DOHH2 (cell line): ENCODE measurements around the gene ITCH.

Experiments
- H3F3A ChIP-seq: fragments of 200-600 bp; sonication (generic), shearing (Covaris generic); 2 replicates; pipeline ENCODE4 v1.6.0; 2016; ENCODE audit warnings: antibody characterized with exemption, mild to moderate bottlenecking; ENCODE audit not compliant: control insufficient read depth, insufficient read depth
- H3K27ac ChIP-seq: fragments of 200-600 bp; sonication (generic); 2 replicates; pipeline ENCODE4 v1.5.1; 2014; ENCODE audit warnings: low read depth, mild to moderate bottlenecking, low read length, moderate library complexity
- H3K27me3 ChIP-seq: fragments of 200-600 bp; sonication (generic); 2 replicates; pipeline ENCODE4 v1.6.1; 2014; ENCODE audit warnings: mild to moderate bottlenecking, low read length, mixed read lengths; ENCODE audit not compliant: control insufficient read depth
- H3K36me3 ChIP-seq: fragments of 200-600 bp; sonication (generic); 2 replicates; pipeline ENCODE4 v1.6.1; 2014; ENCODE audit warnings: mild to moderate bottlenecking, low read length, moderate library complexity, mixed read lengths; ENCODE audit not compliant: control insufficient read depth
- H3K4me1 ChIP-seq: fragments of 200-600 bp; sonication (generic); 2 replicates; pipeline ENCODE4 v1.6.1; 2014; ENCODE audit warnings: mild to moderate bottlenecking, low read length, mixed read lengths; ENCODE audit not compliant: control insufficient read depth
- H3K4me2 ChIP-seq: fragments of 200-600 bp; sonication (generic); 2 replicates; pipeline ENCODE4 v1.6.0; 2014; ENCODE audit warnings: mild to moderate bottlenecking, low read length, moderate library complexity
- H3K4me3 ChIP-seq: fragments of 200-600 bp; sonication (generic); 2 replicates; pipeline ENCODE4 v1.5.1; 2014; ENCODE audit warnings: mild to moderate bottlenecking, low read length, mixed read lengths
- H3K79me2 ChIP-seq: fragments of 200-600 bp; sonication (generic); 2 replicates; pipeline ENCODE4 v1.6.1; 2014; ENCODE audit warnings: mild to moderate bottlenecking, low read length, mixed read lengths; ENCODE audit not compliant: control insufficient read depth
- H3K9me2 ChIP-seq: fragments of 200-600 bp; sonication (generic); replicated peaks from 2 replicates; pipeline ENCODE4 v1.6.1; 2014; ENCODE audit warnings: mild to moderate bottlenecking, low read length, mixed read lengths; ENCODE audit not compliant: control insufficient read depth
- H3K9me3 ChIP-seq: fragments of 200-600 bp; sonication (generic); 2 replicates; pipeline ENCODE4 v1.6.1; 2014; ENCODE audit warnings: antibody characterized with exemption, low read length, mixed read lengths; ENCODE audit not compliant: control insufficient read depth, insufficient read depth
- H4K20me1 ChIP-seq: fragments of 200-600 bp; sonication (generic); 2 replicates; pipeline ENCODE4 v1.6.0; 2014; ENCODE audit warnings: low read depth, mild to moderate bottlenecking, antibody characterized with exemption, low read length, moderate library complexity; ENCODE audit not compliant: control insufficient read depth, insufficient read depth
- CTCF ChIP-seq: fragments of 200-600 bp; sonication (generic); IDR thresholded peaks from one replicate; pipeline ENCODE4 v1.5.1; 2014; ENCODE audit warnings: antibody characterized with exemption, mild to moderate bottlenecking, low read depth, low read length; ENCODE audit not compliant: poor library complexity, severe bottlenecking
- EZH2phosphoT487 ChIP-seq: fragments of 200-600 bp; sonication (generic); IDR thresholded peaks from 2 replicates; pipeline ENCODE4 v1.6.1; 2017; ENCODE audit warnings: borderline replicate concordance, mild to moderate bottlenecking, antibody characterized with exemption, low read length, moderate library complexity, mixed read lengths

ITCH gene

GRCh38 chr20:34369265-34369664 is 6.2 kb downstream of the ITCH start:
- TF ChIP-seq EZH2phosphoT487 (no peak), CTCF (no peak)
- Histone ChIP-seq H3K9me3 (no peaks in the 10 kb centered on the region), H3K27ac (no peak overlapping the region), H3K9me2 (no peaks in the 10 kb centered on the region), H3K27me3 (no peaks in the 10 kb centered on the region), H3K4me3 (no peak overlapping the region), H3K4me2 (no peak overlapping the region), H3K79me2 (peaks cover 54% of the 10 kb centered on the region), H4K20me1 (peaks cover 11% of the 10 kb centered on the region; the same call in 1 of the 2 replicates), H3F3A (no peaks in the 10 kb centered on the region), H3K36me3 (peaks cover 47% of the 10 kb centered on the region), H3K4me1 (peaks cover 29% of the 10 kb centered on the region)

GRCh38 chr20:34370062-34370461 is 7.0 kb downstream of the ITCH start:
- H3K36me3 ChIP-seq, result peaks cover 50% of the 10 kb centered on the region

GRCh38 chr20:34373445-34373844 is 10.4 kb downstream of the ITCH start:
- H3K4me3 ChIP-seq, result no peak overlapping the region
- no peak overlapping the region for H3K27ac ChIP-seq
- no peaks in the 10 kb centered on the region for H3K9me2 ChIP-seq
- H4K20me1 ChIP-seq, result no peaks in the 10 kb centered on the region
- TF ChIP-seq CTCF (no peak), EZH2phosphoT487 (no peak)
- peaks cover 40% of the 10 kb centered on the region for H3K79me2 ChIP-seq
- no peak overlapping the region for H3K4me2 ChIP-seq
- H3F3A ChIP-seq, result peaks cover 3% of the 10 kb centered on the region; the same call in 1 of the 2 replicates
- H3K9me3 ChIP-seq, result no peaks in the 10 kb centered on the region
- H3K27me3 ChIP-seq, result no peaks in the 10 kb centered on the region
- peaks cover 11% of the 10 kb centered on the region for H3K4me1 ChIP-seq
- H3K36me3 ChIP-seq, result peaks cover 54% of the 10 kb centered on the region

More at GRCh38 chr20:34370062-34370461, 7.0 kb downstream of the ITCH start:
- no peak overlapping the region for H3K27ac ChIP-seq
- H3K4me1 ChIP-seq, result peaks cover 21% of the 10 kb centered on the region
- TF ChIP-seq CTCF, result no peak
- no peak for TF ChIP-seq EZH2phosphoT487
- no peaks in the 10 kb centered on the region for H3F3A ChIP-seq
- H3K79me2 ChIP-seq, result peaks cover 49% of the 10 kb centered on the region
- H3K9me2 ChIP-seq, result no peaks in the 10 kb centered on the region
- H3K4me3 ChIP-seq, result no peak overlapping the region
- no peaks in the 10 kb centered on the region for H3K27me3 ChIP-seq
- H4K20me1 ChIP-seq, result peaks cover 11% of the 10 kb centered on the region; the same call in 1 of the 2 replicates
- no peak overlapping the region for H3K4me2 ChIP-seq
- no peaks in the 10 kb centered on the region for H3K9me3 ChIP-seq
